Measurements from ENCODE around the gene MIEN1.

DNA sequence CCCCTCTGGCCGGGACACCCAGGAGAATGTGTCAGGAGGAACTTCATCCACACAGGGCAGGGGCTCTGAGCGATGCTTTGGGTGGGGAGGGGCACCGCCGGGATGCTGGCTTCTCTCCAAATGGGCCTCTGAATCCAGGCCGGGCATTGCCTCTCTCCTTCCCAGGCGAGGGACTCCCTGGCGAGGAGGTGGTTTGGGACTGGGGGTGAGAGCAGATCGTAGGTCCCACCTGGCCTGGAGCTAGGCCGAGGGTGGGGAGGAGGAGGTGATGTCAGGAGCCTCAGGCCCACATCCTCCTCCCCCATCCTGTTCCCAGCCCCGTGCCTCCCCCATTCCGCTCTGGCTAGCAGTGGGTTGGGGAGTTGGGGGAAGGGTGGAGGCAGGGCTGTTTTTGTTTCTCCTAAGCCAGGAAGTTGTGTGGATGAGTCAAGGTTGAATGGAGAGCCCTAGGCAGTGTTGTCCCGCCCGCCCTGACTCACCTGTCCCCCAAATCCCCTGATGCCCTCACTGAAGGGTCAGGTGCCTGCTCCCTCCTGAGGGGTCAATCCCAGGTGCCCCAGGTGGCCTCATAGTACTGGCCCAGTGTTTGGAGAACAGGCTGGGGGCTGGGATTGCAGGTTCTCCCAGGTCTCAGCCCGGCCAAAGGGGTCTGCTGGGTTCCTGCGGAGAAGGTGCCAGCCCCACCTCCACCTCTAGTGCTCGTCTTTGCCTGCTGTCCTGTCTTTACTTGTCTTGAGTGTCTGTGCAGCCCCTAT, 10.2 kb upstream of the MIEN1 start:
- TF ChIP-seq EZH2 (conservative IDR thresholded peaks at IDR 0.05; ENCODE audit: low read depth, low read length), result no peak
- TF ChIP-seq CREB1 (IDR thresholded peaks at IDR 0.05), result no peak
- TF ChIP-seq CREB1 (CRISPR knock-in tag; IDR thresholded peaks at IDR 0.05), result no peak
- TF ChIP-seq SNRNP70 (IDR thresholded peaks at IDR 0.05; ENCODE audit: low read depth, low read length), result no peak
- TF ChIP-seq SP1 (IDR thresholded peaks at IDR 0.05), result no peak
- 0 out of 2 replicates have a peak, but pooled peaks have one; percentile 9 for TF ChIP-seq SP1 (CRISPR knock-in tag; IDR thresholded peaks at IDR 0.05)
- TF ChIP-seq JUND (CRISPR knock-in tag; IDR thresholded peaks at IDR 0.05), result peak; percentile 38; the same call in 1 of the 2 replicates
- no peak for TF ChIP-seq PHF5A (CRISPR knock-in tag; IDR thresholded peaks at IDR 0.05; ENCODE audit: low read depth, unreplicated experiment)
- peak; percentile 76 for TF ChIP-seq TBX2 (CRISPR knock-in tag; IDR thresholded peaks at IDR 0.05; ENCODE audit: borderline replicate concordance)
- no peak for TF ChIP-seq KMT2B (CRISPR knock-in tag; IDR thresholded peaks at IDR 0.05)
- TF ChIP-seq ZNF441 (CRISPR knock-in tag; IDR thresholded peaks at IDR 0.05; ENCODE audit: borderline replicate concordance), result no peak
- TF ChIP-seq, protein P1, sequence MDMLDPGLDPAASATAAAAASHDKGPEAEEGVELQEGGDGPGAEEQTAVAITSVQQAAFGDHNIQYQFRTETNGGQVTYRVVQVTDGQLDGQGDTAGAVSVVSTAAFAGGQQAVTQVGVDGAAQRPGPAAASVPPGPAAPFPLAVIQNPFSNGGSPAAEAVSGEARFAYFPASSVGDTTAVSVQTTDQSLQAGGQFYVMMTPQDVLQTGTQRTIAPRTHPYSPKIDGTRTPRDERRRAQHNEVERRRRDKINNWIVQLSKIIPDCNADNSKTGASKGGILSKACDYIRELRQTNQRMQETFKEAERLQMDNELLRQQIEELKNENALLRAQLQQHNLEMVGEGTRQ (IDR thresholded peaks at IDR 0.05; ENCODE audit: low read depth, low read length), result no peak
- TF ChIP-seq, protein P1 (CRISPR knock-in tag; IDR thresholded peaks at IDR 0.05; ENCODE audit: borderline replicate concordance), result no peak

Measured in HepG2 (cell line).